Measurements from ENCODE around the gene SLC38A11. TPM values are rescaled to one million over a fixed set of nuclear protein-coding genes. Genes with fewer than 3 reads are reported as not detected.

The SLC38A11 gene
- total and polyA plus RNA-seq, 2 of the 8 experiments (the other 6 are each of a cell fraction or from before 2014, with no cell fraction given): not detected

- TF ChIP-seq GTF2F1 (IDR thresholded peaks at IDR 0.05; ENCODE audit: borderline replicate concordance, low read depth, low read length) (no peak), CHD1 (IDR thresholded peaks at IDR 0.05; ENCODE audit: low read depth, low read length) (no peak)
These were observed 34.9 kb downstream of the SLC38A11 start (continued) for GRCh38 chr2:164920430-164920829.

Measured in H1 (cell line).